HepG2 (cell line): ENCODE data around the gene MYLK. TPM values are rescaled to one million over a fixed set of nuclear protein-coding genes. Genes with fewer than 3 reads are reported as not detected.
A peak's percentile ranks its signal among the peaks of the same experiment; 100 is the strongest.

Source experiments
- AKAP8 ChIP-seq: sonication (generic); formaldehyde crosslinking; IDR thresholded peaks from 2 replicates; pipeline ENCODE4 v1.5.1; 2020; ENCODE audit warnings: mild to moderate bottlenecking, missing genetic modification reagents
- CEBPZ ChIP-seq: IDR thresholded peaks from 2 replicates; pipeline ENCODE4 v1.6.1; 2012; ENCODE audit warnings: low read length, improper control_type of control experiment
- FOXK2 ChIP-seq: fragments of 450-650 bp; IDR thresholded peaks from 2 replicates; pipeline ENCODE4 v1.6.1; 2016
- FUBP1 ChIP-seq: sonication (generic); formaldehyde crosslinking; IDR thresholded peaks from 2 replicates; pipeline ENCODE4 v1.5.1; 2020; ENCODE audit warnings: missing genetic modification reagents, mild to moderate bottlenecking, borderline replicate concordance
- KMT2B ChIP-seq: IDR thresholded peaks from 2 replicates; pipeline ENCODE4 v1.6.1; 2016; ENCODE audit warnings: missing genetic modification reagents, missing compliant biosample characterization
- NBN ChIP-seq: fragments of 450-650 bp; conservative IDR thresholded peaks from 2 replicates; pipeline ENCODE4 v1.6.1; 2017
- RELA ChIP-seq: sonication (generic); formaldehyde crosslinking; IDR thresholded peaks from 2 replicates; pipeline ENCODE4 v1.4.0; 2020; ENCODE audit warnings: missing genetic modification reagents
- STAT5B ChIP-seq: sonication (generic); formaldehyde crosslinking; IDR thresholded peaks from 2 replicates; pipeline ENCODE4 v1.4.0; 2020; ENCODE audit warnings: missing genetic modification reagents
- TGIF2 ChIP-seq: IDR thresholded peaks from 2 replicates; pipeline ENCODE4 v1.6.1; 2016; ENCODE audit warnings: control low read depth, missing compliant biosample characterization
- ZBTB49 ChIP-seq: sonication (generic); formaldehyde crosslinking; IDR thresholded peaks from 2 replicates; pipeline ENCODE4 v1.4.0; 2020; ENCODE audit warnings: missing genetic modification reagents, borderline replicate concordance
- ZMYM3 ChIP-seq: sonication (generic); formaldehyde crosslinking; IDR thresholded peaks from 2 replicates; pipeline ENCODE4 v1.5.1; 2020; ENCODE audit warnings: mild to moderate bottlenecking, missing genetic modification reagents
- ZNF326 ChIP-seq: sonication (generic); formaldehyde crosslinking; IDR thresholded peaks from 2 replicates; pipeline ENCODE4 v1.4.0; 2020; ENCODE audit warnings: missing genetic modification reagents, borderline replicate concordance
- polyA plus RNA-seq, 8 experiments: library from polyadenylated mRNA; depleted of rRNA in 3 of 8; stranded (reverse) in 7 of 8; unstranded in 1 of 8; fragments of >200 nt; fragmentation: Illumina TruSeq in 4 of 8; extraction: Trizol in 4 of 8; gene quantifications; 2 replicates each; pipeline versions ENCODE4 v1.2.1 to v1.2.3, GENCODE V29; 2011 to 2016; ENCODE audit warnings: low read depth in 4 of 8, missing spikeins in 1 of 8, mixed read lengths in 1 of 8; ENCODE audit not compliant: insufficient read depth in 1 of 8
- total RNA-seq, 5 experiments: library from RNA; depleted of rRNA; stranded (reverse); fragments of >200 nt; fragmentation: Illumina TruSeq; extraction: Trizol; gene quantifications; 2 replicates each; pipeline ENCODE4 v1.2.3, GENCODE V29; 2016; ENCODE audit warnings: low read depth in 1 of 5
- TF ChIP-seq, protein P1 (sequence below): sonication (generic); formaldehyde crosslinking; conservative IDR thresholded peaks from 2 replicates; pipeline ENCODE4 v1.4.0; 2020; ENCODE audit warnings: missing genetic modification reagents
- TF ChIP-seq, protein P2 (sequence below): sonication (generic); formaldehyde crosslinking; IDR thresholded peaks from 2 replicates; pipeline ENCODE4 v1.9.0; 2021; ENCODE audit warnings: missing genetic modification reagents, mild to moderate bottlenecking, borderline replicate concordance
- TF ChIP-seq, protein P3 (sequence below): sonication (generic); formaldehyde crosslinking; IDR thresholded peaks from 2 replicates; pipeline ENCODE4 v1.4.0; 2020; ENCODE audit warnings: missing genetic modification reagents, low read depth, mild to moderate bottlenecking, borderline replicate concordance

Gene MYLK
- total and polyA plus RNA-seq, 2 of the 13 experiments (the other 11 are each of a cell fraction or from before 2014, with no cell fraction given), result 10.6 to 34.9 TPM

DNA sequence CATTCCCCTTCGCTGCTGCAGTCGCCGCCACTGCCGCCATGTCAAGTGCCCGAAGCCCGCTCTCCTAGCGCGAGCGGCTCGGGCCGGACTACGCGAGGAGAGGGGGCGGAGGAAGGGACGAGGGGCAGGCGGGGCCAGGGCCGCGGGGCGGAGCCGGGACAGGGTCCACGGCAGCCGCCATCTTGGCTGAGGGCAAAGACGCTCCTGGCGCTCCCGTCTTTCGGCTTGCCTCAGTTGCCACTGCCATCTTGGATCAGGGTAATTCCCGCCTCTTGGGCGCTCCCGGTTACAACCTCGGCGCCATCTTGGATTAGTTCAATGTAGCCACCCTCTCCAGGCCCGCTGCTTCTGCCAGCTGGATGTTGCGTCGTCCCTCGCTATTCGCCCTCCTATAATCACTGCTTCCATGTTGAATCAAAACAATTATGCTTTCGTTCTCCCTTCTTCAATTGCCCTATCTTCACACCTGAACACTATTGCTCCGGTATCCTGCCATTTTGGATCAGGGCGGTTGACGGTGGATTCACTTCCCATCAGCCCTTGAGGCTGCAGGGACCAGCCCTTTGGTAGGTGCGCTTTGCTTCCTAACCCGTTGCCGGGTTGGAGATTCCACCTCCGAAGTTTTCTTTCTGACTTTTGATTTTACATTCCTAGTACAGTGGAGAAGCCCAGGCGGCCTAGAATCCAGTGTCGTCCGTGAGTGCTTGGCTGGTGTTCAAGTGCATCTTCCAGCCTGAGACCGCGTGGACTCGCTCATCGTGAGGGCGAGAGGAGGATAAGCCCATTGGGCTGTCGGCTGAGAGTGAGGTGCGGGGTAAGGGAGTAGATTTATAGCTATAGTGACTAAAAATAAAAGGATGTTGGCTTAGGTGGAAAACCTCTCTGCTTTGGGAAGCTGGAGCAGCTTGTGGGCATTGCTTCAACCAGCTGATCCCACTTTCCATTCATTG is 298.9 kb downstream of the MYLK start, which contains the start of gene HACD2 (continued):
- TF ChIP-seq FUBP1 (CRISPR knock-in tag) (no peak), KMT2B (CRISPR knock-in tag) (peak; percentile 40; the same call in 1 of the 2 replicates), CEBPZ (no peak), NBN (no peak), ZNF326 (CRISPR knock-in tag) (no peak), FOXK2 (no peak), ZMYM3 (no peak), STAT5B (CRISPR knock-in tag) (no peak), RELA (CRISPR knock-in tag) (0 out of 2 replicates have a peak, but pooled peaks have one; percentile 27), ZBTB49 (no peak), AKAP8 (CRISPR knock-in tag) (peak; percentile 49; the same call in 1 of the 2 replicates), TGIF2 (no peak; the same call in 1 of the 2 replicates)
- TF ChIP-seq, protein P1, sequence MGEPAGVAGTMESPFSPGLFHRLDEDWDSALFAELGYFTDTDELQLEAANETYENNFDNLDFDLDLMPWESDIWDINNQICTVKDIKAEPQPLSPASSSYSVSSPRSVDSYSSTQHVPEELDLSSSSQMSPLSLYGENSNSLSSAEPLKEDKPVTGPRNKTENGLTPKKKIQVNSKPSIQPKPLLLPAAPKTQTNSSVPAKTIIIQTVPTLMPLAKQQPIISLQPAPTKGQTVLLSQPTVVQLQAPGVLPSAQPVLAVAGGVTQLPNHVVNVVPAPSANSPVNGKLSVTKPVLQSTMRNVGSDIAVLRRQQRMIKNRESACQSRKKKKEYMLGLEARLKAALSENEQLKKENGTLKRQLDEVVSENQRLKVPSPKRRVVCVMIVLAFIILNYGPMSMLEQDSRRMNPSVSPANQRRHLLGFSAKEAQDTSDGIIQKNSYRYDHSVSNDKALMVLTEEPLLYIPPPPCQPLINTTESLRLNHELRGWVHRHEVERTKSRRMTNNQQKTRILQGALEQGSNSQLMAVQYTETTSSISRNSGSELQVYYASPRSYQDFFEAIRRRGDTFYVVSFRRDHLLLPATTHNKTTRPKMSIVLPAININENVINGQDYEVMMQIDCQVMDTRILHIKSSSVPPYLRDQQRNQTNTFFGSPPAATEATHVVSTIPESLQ (CRISPR knock-in tag), result no peak; the same call in 1 of the 2 replicates
- TF ChIP-seq, protein P2, sequence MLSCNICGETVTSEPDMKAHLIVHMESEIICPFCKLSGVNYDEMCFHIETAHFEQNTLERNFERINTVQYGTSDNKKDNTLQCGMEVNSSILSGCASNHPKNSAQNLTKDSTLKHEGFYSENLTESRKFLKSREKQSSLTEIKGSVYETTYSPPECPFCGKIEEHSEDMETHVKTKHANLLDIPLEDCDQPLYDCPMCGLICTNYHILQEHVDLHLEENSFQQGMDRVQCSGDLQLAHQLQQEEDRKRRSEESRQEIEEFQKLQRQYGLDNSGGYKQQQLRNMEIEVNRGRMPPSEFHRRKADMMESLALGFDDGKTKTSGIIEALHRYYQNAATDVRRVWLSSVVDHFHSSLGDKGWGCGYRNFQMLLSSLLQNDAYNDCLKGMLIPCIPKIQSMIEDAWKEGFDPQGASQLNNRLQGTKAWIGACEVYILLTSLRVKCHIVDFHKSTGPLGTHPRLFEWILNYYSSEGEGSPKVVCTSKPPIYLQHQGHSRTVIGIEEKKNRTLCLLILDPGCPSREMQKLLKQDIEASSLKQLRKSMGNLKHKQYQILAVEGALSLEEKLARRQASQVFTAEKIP (CRISPR knock-in tag), result no peak
- TF ChIP-seq, protein P3, sequence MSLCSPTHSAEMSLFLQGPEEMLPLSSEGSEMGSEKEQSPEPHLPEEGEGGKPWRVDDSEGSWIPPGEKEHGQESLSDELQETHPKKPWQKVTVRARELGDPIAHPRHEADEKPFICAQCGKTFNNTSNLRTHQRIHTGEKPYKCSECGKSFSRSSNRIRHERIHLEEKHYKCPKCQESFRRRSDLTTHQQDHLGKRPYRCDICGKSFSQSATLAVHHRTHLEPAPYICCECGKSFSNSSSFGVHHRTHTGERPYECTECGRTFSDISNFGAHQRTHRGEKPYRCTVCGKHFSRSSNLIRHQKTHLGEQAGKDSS, result peak; percentile 87; the same call in 1 of the 2 replicates
